ENCODE data around the gene IFI27L2. TPM values are rescaled to one million over a fixed set of nuclear protein-coding genes. Genes with fewer than 3 reads are reported as not detected.

Gene IFI27L2
- total RNA-seq, 2 donors from 2014 or later = 67.3 to 67.8 TPM

DNA sequence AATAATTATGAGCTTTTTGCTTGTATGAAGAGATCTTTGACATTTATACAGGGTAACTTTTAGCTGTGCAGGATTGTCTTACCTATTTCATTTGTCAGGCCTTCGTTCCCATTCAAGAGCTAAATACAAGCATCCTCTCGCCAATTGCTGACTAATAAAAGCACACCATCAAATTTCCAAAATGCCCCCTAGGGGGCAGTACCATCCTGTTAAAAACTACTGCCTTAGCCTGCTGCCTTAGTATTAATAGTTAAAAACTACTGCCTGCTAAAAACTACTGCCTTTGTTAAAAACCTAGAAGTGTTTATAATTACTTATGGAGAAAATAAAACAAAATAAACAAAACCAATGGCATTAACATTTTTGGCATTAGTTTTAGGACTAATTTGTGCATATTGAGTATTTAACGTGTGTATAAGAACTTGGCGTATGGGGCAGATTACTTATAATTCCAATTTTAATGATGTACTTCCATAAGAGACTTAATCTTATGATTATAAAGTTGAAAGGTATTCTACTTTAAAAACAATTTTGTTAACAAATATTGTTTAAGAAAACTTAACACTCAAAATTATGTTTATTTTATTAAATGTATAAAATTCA is 3.0 kb upstream of the IFI27L2 start:
- H3K36me3 Mint-ChIP-seq = peaks cover 6 to 12% of the 10 kb centered on the region in 2 donors
- ATAC-seq = peak in 1 of 2 donors; percentile 30
- H3K27ac Mint-ChIP-seq = no peak overlapping the region
- H3K9me3 Mint-ChIP-seq = peaks cover 0 to 5% of the 10 kb centered on the region in 2 donors
- DNase-seq (ENCODE audit: low spot score in 2 of 2) = peak in 1 of 2 donors; percentile 69

DNA sequence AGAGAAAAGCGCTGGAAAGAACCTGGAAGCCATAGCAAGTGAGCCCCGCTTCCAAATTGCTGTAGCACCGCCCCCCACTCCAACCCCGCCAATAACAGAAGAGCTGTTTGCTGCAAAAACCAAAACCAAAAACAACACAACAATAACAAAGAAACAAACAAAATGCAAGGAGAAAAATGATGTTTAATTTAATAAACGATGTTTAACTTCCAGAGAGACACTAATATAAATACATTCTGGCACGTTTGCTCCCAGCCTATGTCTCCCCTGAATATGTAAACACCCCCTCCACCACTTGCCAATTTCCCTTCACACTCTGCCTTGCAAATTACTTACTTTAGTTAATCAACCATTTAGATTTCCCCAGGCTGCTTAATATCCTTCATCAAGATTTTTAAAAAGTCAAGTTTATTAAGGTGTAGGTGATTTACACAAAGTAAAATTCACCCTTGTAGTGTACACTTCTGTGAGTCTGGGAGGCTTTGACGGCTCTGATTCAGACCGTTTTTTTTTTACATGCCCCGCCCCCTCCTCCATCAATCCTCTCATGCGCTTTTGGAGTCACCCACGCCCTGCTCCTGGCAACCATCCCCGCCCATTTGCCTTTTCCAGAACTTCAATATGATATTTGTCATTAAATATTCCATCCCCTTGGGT is 482 bp upstream of the IFI27L2 start:
- DNase-seq (ENCODE audit: low spot score in 2 of 2) (peak in 1 of 2 donors; percentile 51), ATAC-seq (peak; percentile 59 to 70)
- peaks cover 2 to 8% of the 10 kb centered on the region in 2 donors for H3K36me3 Mint-ChIP-seq
- peaks cover 0 to 1% of the 10 kb centered on the region in 2 donors for H3K9me3 Mint-ChIP-seq
- peak overlapping the region; percentile 83 to 85 for H3K27ac Mint-ChIP-seq

DNA sequence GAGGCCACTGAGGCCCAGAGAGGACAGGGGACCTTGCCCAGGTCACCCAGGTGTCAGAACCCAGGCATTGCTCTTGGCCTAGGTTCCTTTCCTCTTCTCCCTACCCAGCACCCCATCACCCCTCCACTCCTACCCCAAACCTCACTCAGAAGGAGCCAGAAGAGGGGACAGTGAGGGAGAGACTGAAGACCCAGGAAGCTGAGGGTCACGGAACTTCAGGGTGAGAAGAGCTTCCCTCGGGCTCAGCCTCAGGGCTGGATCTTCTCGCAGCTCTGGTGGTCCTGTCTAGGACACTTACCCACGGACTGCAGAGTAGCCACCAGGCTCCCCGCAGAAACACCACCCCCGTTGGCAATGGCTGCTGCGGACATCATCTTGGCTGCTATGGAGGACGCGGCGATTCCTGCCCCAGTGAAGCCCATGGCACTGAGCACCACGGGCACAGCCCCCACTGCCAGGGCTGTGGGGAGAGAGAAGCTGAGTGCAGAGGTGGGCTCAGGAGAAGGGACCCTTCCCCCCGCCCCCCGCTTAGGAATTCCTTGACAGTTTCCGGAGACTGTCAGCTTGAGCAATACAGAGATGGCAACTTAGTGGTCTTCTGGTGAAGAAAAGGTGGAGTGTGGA is 1.1 kb downstream of the IFI27L2 start:
- H3K36me3 Mint-ChIP-seq = peaks cover 0 to 11% of the 10 kb centered on the region in 2 donors

DNA sequence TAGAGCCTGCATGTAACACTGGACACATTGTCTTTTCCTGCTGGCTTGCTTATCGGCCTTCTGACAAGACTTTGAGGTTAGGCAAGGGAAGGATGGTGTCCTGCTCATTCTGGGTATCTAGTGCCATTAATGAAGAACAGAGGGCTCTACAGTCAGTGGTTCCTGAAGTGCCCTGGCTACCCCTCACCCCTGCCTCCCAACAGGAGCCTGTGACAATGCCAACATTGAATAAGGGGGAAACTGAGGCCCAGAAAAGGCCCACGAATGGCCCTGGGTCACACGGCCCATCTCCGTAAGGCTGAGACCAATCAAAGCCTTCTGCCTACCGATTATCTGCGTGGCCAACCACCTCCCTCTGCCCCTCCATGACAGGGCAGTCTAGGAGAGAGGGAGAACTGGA is 2.1 kb downstream of the IFI27L2 start:
- Mint-ChIP-seq H3K36me3 (peaks cover 0 to 20% of the 10 kb centered on the region in 2 donors), H3K27ac (no peak overlapping the region), H3K9me3 (peaks cover 0 to 7% of the 10 kb centered on the region in 2 donors)
- DNase-seq (ENCODE audit: low spot score in 2 of 2) (no peak), ATAC-seq (no peak)

More for the DNA sequence above, 1.1 kb downstream of the IFI27L2 start:
- no peak for DNase-seq (ENCODE audit: low spot score in 2 of 2)
- H3K27ac Mint-ChIP-seq = peak overlapping the region; percentile 72 to 83
- ATAC-seq = no peak
- peaks cover 0 to under 1% of the 10 kb centered on the region in 2 donors for H3K9me3 Mint-ChIP-seq

DNA sequence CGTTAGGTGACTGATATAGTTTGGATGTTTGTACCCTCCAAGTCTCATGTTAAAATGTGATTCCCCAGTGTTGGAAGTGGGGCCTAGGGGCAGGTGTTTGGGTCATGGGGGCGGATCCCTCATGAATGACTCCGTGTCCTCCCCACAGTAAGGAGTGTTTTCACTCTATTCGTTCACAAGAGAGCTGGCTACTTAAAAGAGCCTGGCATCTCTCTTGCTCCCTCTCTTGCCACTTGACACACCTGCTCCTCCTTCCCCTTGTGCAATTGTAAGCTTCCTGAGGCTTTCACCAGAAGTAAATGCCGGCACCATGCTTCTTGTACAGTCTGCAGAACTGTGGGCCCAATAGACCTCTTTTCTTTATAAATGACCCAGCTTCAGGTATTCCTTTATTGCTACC is 2.6 kb downstream of the IFI27L2 start:
- peaks cover under 1 to 22% of the 10 kb centered on the region in 2 donors for H3K36me3 Mint-ChIP-seq
- peaks cover 0 to 7% of the 10 kb centered on the region in 2 donors for H3K9me3 Mint-ChIP-seq
- H3K27ac Mint-ChIP-seq = no peak overlapping the region
- DNase-seq (ENCODE audit: low spot score in 2 of 2) (no peak), ATAC-seq (no peak)

DNA sequence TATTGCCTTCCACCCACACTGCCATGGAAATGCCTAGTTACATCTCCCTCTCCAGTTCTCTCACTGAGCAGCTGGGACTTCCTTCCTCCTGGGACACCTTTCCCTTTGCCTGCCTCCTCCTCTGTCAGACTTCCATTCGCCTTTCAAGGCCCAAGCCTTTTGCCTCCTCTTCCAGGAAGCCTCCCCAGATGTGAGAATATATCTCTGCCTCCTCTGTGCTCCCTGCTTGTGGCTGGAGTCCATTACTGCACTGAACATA is 3.1 kb downstream of the IFI27L2 start:
- Mint-ChIP-seq H3K9me3 (peaks cover 0 to 7% of the 10 kb centered on the region in 2 donors), H3K27ac (peak overlapping the region in 1 of 2 donors; percentile 5), H3K36me3 (peaks cover 4 to 22% of the 10 kb centered on the region in 2 donors)
- DNase-seq (ENCODE audit: low spot score in 2 of 2) (no peak), ATAC-seq (no peak)

DNA sequence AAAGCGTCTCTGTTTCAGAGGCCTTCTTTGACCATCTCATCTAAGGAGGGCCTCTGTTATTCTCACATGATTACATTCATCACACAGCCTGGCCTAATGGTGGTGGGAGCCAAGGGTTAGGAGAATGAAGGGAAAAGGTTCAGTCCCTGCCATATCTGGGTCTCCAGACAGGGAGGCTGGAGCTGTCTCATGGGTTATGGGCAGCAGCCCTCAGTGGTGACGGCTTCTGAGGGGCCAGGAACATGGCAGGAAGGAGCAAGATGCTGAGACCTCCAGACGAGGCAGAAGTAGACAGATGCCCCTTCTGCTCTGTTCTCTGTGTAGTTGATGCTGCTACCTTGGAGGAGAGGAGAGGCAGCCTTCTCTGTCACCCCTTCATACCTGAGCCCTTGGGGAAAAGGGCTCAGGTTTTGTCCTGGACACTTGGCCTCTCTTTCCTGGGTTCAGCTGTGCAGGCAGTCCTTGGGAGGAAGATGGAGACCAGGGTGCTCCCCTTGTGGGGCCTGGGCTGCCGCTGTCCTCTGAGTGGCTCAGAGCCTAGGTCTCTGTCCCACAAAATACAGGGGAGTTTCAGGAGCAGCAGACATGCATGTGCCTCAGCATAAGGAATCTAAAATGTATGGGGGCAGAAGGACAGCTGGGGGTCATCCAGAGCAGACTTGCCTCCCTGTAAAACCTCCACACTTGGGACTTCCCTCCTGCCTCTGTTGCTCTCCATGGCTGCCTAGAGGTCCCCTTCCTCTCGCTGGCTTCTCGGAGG is 3.6 kb downstream of the IFI27L2 start:
- H3K9me3 Mint-ChIP-seq = peaks cover 2 to 10% of the 10 kb centered on the region in 2 donors
- ATAC-seq (no peak), DNase-seq (ENCODE audit: low spot score in 2 of 2) (no peak)
- H3K36me3 Mint-ChIP-seq = peaks cover 7 to 22% of the 10 kb centered on the region in 2 donors
- H3K27ac Mint-ChIP-seq = peak overlapping the region in 1 of 2 donors; percentile 5

DNA sequence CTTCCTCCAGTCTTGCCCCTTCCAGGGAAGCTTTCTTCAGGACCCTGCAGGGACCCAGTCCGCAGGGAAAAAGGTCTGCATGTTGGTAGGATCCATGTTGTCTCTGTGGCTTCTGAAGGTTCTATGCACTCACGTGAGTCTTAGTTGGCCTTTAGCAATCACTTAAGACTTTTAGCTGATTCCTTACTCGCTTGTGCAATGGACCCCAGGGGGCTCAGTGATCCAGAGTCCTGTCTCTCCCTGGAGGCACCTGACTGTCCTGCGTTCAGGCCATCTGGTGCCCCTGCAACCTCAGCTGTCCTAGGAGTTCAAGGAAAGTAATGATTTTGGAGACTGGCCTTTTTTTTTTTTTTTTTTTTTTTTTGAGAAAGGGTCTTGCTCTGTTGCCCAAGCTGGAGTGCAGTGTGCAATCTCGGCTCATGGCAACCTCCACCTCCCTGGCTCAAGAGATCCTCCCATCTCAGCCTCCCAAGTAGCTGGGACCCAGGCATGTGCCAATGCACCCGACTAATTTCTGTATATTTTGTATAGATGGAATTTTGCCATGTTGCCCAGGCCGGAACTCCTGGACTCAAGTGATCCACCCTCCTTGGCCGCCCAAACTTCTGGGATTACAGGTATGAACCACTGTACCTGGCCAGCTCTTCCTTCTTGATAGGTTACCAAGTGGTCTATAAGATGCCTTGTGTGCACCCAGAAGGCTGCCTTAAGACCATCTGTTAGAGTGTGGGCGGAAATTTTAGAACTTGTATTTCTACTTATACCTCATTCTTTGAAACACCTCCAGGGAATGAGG is 4.6 kb downstream of the IFI27L2 start:
- peaks cover 13 to 25% of the 10 kb centered on the region in 2 donors for H3K36me3 Mint-ChIP-seq
- DNase-seq (ENCODE audit: low spot score in 2 of 2) = peak in 1 of 2 donors; percentile 25

DNA sequence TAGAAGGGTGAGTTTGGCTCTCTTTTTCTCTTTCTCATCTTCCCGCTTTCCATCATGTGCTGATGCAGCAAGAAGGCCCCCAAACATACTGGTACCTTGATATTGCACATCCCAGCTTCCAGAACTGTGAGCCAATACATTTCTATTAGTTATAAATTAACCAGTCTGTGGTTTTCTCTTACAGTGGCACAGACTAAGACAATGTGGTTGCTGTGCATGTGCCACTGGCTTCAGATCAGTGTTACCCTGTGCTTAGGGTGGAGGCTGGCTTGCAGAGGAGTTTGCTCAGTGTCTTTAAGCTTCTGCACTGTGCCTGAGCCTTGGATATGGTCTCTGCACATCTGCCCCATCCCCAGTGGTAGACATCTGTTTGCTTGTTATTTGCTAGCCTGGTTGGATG is 5.5 kb downstream of the IFI27L2 start:
- Mint-ChIP-seq H3K9me3 (peaks cover 10 to 21% of the 10 kb centered on the region in 2 donors), H3K27ac (no peak overlapping the region), H3K36me3 (peaks cover 19 to 28% of the 10 kb centered on the region in 2 donors)
- DNase-seq (ENCODE audit: low spot score in 2 of 2) (no peak), ATAC-seq (no peak)

More for the DNA sequence above, 4.6 kb downstream of the IFI27L2 start:
- H3K9me3 Mint-ChIP-seq = peaks cover 6 to 16% of the 10 kb centered on the region in 2 donors
- H3K27ac Mint-ChIP-seq = no peak overlapping the region
- no peak for ATAC-seq

DNA sequence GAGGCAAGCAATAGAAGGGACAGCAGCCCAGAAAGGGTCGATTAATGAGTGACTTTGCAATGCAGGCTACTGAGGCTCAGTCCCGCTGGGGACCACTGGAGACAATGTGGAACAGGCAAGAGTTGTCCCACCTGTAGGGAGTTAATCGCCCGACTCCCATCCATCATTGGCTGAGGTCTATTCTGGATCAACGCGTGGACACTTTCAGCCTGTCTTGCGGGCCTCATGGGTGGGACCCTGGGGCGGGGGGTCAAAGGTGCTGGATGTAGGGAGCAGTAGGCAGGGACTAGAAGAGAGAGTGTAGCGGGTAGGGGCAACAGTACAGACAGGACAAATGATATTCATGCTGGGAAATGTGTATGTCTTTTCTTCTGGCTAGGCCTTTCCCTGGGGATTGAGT is 6.1 kb downstream of the IFI27L2 start:
- no peak for ATAC-seq
- no peak overlapping the region for H3K27ac Mint-ChIP-seq

DNA sequence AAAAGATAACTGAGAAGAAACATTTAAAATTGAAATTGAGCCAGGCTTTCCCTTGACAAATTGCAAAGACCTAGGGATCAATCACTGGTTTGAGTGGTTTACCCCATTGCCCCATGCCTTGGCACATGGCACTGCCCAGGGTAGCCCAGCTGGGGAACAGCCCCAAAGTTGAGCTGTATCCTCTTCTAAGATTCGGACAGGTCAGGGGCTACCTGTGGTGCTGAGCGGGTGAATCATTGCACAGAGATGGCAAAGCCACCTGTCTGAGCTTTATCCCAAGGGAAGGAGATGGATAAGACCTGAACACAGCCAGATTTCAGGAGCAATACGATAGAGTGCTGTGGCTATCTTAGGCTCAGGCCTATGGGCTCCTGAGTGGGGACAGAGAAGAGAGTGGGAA is 7.0 kb downstream of the IFI27L2 start:
- Mint-ChIP-seq H3K27ac (no peak overlapping the region), H3K36me3 (peaks cover 19 to 23% of the 10 kb centered on the region in 2 donors), H3K9me3 (peaks cover 10 to 21% of the 10 kb centered on the region in 2 donors)
- ATAC-seq = no peak
- DNase-seq (ENCODE audit: low spot score in 2 of 2) = peak in 1 of 2 donors; percentile 18

More for the DNA sequence above, 6.1 kb downstream of the IFI27L2 start:
- H3K9me3 Mint-ChIP-seq = peaks cover 10 to 21% of the 10 kb centered on the region in 2 donors
- peaks cover 19 to 23% of the 10 kb centered on the region in 2 donors for H3K36me3 Mint-ChIP-seq
- DNase-seq (ENCODE audit: low spot score in 2 of 2) = peak in 1 of 2 donors; percentile 20

DNA sequence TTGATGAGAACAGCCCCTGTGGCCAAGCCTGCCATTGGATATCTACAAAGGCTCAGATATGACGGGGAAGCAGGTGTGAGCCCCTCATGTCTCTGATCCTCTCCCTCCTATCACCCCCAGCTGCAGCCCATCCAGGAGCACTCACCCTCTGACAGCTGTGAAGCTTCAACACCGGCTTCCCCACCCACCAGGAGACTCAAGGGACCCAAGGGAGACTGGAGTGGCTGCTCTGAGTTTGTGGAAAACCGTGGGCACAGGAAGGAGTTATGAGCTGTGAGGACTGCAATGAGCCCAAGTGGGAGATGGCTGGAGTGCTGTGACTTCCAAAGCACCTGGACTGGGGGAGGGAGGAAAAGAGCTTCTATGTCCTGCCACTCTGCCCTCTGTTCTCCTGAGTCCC is 7.9 kb downstream of the IFI27L2 start:
- Mint-ChIP-seq H3K9me3 (peaks cover 10 to 21% of the 10 kb centered on the region in 2 donors), H3K36me3 (peaks cover 19 to 23% of the 10 kb centered on the region in 2 donors), H3K27ac (no peak overlapping the region)
- ATAC-seq = no peak
- peak in 1 of 2 donors; percentile 49 for DNase-seq (ENCODE audit: low spot score in 2 of 2)

DNA sequence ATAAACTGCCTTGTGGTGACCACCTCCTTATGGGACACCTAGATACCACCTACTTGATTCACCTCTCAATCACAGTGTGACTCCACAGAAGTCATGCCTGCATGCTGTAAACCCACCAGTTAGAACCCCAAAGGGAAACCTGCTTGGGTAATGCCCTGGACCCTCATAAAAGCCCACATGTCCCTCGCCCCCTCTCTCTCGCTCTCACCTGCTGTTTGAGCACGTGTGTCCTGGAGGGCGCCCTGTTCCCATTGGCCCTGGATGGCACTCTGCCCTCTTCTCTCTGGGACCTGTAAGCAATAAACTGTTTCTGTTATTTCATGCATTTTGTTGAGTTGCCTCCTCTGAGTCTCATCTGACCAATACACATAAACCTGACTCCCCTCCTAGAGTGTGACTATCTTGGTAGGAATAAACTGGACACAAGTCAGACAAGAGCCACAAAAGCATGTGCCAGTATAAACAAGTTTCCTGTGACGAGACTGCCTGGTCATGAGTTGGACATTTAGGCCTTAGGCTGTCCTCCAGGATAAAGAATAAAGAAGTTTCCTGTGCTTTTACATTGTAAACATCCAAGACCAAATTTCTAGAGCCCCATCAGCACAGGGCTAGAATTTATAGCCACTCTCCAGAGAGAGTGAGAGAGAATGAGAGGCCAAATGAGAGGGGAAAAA is 8.6 kb downstream of the IFI27L2 start:
- Mint-ChIP-seq H3K36me3 (peaks cover 19 to 23% of the 10 kb centered on the region in 2 donors), H3K9me3 (peaks cover 10 to 21% of the 10 kb centered on the region in 2 donors), H3K27ac (no peak overlapping the region)
- no peak for ATAC-seq
- DNase-seq (ENCODE audit: low spot score in 2 of 2) = no peak

DNA sequence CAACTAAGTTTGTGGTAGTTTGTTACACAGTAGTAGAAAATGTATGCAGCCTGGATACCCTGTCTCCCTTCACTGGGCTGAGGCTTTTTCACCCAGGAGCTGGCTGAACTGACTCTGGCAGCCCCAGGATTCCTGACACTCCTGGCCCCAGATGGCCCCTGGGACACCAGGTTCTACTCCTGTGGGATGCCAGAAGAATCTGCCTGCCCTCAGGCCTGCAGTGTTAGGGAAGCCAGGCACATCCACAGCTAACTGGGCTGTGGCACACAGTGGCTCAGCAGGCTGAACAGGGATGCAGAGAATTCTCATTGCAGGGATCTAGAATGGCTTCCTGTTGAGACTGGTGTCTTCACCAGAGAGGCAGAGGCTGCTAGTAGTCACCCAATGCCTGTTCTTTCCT is 10.3 kb downstream of the IFI27L2 start:
- DNase-seq (ENCODE audit: low spot score in 2 of 2) (no peak), ATAC-seq (no peak)
- Mint-ChIP-seq H3K9me3 (peaks cover 10 to 21% of the 10 kb centered on the region in 2 donors), H3K27ac (no peak overlapping the region), H3K36me3 (peaks cover 19 to 23% of the 10 kb centered on the region in 2 donors)

DNA sequence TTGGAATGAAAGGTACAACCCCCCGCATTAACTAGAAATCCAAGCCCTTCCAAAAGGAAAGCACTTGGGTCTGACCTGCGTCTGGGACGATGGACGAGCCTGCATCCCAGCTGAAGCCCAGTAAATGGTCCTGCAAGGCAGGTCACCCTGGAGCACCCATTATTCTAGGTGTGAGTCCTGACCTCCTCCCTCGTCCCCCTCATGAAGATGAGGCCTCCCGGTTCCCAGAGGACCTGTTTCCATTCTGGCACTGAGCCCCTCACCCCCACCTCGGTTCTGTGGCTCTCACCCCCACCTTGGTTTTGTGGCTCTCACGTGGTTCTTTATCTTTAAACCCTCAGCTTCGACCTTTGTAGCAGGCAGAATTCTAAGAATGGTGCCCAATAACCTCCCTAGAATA is 11.5 kb downstream of the IFI27L2 start:
- peak overlapping the region in 1 of 2 donors; percentile 18 for H3K27ac Mint-ChIP-seq
- peaks cover 10 to 16% of the 10 kb centered on the region in 2 donors for H3K9me3 Mint-ChIP-seq
- ATAC-seq = no peak
- H3K36me3 Mint-ChIP-seq = peaks cover 13 to 19% of the 10 kb centered on the region in 2 donors
- no peak for DNase-seq (ENCODE audit: low spot score in 2 of 2)

All from activated naive CD4-positive, alpha-beta T cell treated with anti-CD3 and anti-CD28 coated beads, Interleukin-2, amount 50 U/mL, for 72 hours (primary cell).